Measurements from ENCODE around the gene COL1A2.

COL1A2 gene

DNA sequence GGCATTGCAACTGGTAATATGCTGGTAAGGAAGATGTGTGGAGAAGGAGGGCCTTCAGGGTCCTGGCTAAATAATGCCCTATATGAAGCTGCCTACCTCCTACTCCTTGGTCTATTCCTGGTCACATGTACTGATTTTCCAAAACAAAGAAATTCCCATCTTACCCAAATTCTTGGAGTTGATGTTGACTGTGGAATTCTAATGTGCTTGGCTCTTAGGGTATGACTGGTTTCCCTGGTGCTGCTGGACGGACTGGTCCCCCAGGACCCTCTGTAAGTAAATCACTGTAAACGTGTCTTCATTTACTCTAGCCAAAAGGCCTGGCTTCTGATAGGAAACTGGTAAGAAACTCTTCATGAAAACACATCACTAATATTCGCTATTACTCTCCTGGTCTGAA is 27.0 kb downstream of the COL1A2 start:
- TF ChIP-seq RAD21 (IDR thresholded peaks at IDR 0.05; ENCODE audit: low read depth) (no peak), TCF12 (IDR thresholded peaks at IDR 0.05; ENCODE audit: low read depth) (no peak), TAF1 (IDR thresholded peaks at IDR 0.05; ENCODE audit: low read depth) (no peak), NFIC (IDR thresholded peaks at IDR 0.05) (no peak), ZBTB7A (IDR thresholded peaks at IDR 0.05; ENCODE audit: low read depth) (no peak), EP300 (IDR thresholded peaks at IDR 0.05; ENCODE audit: borderline replicate concordance) (no peak)
- TF ChIP-seq, protein P1, sequence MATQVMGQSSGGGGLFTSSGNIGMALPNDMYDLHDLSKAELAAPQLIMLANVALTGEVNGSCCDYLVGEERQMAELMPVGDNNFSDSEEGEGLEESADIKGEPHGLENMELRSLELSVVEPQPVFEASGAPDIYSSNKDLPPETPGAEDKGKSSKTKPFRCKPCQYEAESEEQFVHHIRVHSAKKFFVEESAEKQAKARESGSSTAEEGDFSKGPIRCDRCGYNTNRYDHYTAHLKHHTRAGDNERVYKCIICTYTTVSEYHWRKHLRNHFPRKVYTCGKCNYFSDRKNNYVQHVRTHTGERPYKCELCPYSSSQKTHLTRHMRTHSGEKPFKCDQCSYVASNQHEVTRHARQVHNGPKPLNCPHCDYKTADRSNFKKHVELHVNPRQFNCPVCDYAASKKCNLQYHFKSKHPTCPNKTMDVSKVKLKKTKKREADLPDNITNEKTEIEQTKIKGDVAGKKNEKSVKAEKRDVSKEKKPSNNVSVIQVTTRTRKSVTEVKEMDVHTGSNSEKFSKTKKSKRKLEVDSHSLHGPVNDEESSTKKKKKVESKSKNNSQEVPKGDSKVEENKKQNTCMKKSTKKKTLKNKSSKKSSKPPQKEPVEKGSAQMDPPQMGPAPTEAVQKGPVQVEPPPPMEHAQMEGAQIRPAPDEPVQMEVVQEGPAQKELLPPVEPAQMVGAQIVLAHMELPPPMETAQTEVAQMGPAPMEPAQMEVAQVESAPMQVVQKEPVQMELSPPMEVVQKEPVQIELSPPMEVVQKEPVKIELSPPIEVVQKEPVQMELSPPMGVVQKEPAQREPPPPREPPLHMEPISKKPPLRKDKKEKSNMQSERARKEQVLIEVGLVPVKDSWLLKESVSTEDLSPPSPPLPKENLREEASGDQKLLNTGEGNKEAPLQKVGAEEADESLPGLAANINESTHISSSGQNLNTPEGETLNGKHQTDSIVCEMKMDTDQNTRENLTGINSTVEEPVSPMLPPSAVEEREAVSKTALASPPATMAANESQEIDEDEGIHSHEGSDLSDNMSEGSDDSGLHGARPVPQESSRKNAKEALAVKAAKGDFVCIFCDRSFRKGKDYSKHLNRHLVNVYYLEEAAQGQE (IDR thresholded peaks at IDR 0.05; ENCODE audit: low read depth), result no peak
- TF ChIP-seq, protein P2, sequence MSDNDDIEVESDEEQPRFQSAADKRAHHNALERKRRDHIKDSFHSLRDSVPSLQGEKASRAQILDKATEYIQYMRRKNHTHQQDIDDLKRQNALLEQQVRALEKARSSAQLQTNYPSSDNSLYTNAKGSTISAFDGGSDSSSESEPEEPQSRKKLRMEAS (IDR thresholded peaks at IDR 0.05), result no peak
- TF ChIP-seq, protein P3, sequence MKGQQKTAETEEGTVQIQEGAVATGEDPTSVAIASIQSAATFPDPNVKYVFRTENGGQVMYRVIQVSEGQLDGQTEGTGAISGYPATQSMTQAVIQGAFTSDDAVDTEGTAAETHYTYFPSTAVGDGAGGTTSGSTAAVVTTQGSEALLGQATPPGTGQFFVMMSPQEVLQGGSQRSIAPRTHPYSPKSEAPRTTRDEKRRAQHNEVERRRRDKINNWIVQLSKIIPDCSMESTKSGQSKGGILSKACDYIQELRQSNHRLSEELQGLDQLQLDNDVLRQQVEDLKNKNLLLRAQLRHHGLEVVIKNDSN (IDR thresholded peaks at IDR 0.05), result no peak

DNA sequence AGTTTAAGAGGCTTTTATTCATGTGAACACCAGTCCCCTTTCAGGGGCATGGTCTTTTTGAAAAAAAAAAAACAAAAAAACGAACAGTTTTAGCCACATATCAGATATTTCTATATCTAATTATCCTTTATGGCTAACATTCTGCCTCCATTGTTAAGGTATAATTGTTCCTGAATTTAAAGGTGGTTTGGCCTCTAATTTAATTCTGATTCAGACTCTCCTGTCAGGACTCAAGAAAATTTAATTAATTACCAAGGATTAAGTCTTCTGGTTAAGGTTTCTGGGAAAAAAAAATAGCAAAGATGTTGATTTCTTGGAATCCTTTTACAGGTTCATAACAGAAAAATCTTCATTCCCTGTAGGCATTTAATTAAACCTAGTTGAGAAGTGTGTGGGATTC is 27.4 kb downstream of the COL1A2 start:
- TF ChIP-seq TEAD4 (IDR thresholded peaks at IDR 0.05) (no peak), ZBTB7A (IDR thresholded peaks at IDR 0.05; ENCODE audit: low read depth) (no peak), FOXM1 (IDR thresholded peaks at IDR 0.05; ENCODE audit: borderline replicate concordance, low read depth) (no peak)
- TF ChIP-seq, protein P2 (IDR thresholded peaks at IDR 0.05), result no peak

DNA sequence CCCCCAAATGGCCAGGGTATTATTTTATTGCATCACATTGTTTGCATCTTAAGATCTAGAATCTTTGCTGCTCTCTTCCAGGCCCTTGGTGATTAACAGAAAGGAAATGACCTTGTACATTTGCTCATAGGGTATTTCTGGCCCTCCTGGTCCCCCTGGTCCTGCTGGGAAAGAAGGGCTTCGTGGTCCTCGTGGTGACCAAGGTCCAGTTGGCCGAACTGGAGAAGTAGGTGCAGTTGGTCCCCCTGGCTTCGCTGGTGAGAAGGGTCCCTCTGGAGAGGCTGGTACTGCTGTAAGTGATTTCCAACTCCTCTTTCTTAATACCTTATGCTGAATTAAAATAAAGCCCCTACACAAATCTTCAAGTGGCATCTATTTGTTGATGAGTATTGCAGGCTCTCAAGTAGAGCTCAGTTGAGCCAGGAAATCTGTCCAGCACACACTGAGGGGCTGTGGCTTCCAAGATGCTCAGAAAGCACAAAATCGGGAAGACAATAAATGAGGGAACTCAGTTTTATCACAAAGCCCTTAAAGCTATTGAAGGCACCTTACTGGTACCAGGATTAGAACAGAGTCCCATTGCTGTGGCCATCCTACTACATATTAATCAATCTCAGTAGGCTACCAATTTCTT is 28.2 kb downstream of the COL1A2 start:
- TF ChIP-seq CREB1 (IDR thresholded peaks at IDR 0.05; ENCODE audit: low read depth) (no peak), FOXM1 (IDR thresholded peaks at IDR 0.05; ENCODE audit: borderline replicate concordance, low read depth) (no peak), CEBPB (IDR thresholded peaks at IDR 0.05) (no peak), ZBTB7A (IDR thresholded peaks at IDR 0.05; ENCODE audit: low read depth) (no peak), EP300 (IDR thresholded peaks at IDR 0.05; ENCODE audit: borderline replicate concordance) (no peak), RAD21 (IDR thresholded peaks at IDR 0.05; ENCODE audit: low read depth) (no peak), YY1 (IDR thresholded peaks at IDR 0.05; ENCODE audit: low read depth) (no peak)
- TF ChIP-seq, protein P1 (IDR thresholded peaks at IDR 0.05; ENCODE audit: low read depth), result no peak

DNA sequence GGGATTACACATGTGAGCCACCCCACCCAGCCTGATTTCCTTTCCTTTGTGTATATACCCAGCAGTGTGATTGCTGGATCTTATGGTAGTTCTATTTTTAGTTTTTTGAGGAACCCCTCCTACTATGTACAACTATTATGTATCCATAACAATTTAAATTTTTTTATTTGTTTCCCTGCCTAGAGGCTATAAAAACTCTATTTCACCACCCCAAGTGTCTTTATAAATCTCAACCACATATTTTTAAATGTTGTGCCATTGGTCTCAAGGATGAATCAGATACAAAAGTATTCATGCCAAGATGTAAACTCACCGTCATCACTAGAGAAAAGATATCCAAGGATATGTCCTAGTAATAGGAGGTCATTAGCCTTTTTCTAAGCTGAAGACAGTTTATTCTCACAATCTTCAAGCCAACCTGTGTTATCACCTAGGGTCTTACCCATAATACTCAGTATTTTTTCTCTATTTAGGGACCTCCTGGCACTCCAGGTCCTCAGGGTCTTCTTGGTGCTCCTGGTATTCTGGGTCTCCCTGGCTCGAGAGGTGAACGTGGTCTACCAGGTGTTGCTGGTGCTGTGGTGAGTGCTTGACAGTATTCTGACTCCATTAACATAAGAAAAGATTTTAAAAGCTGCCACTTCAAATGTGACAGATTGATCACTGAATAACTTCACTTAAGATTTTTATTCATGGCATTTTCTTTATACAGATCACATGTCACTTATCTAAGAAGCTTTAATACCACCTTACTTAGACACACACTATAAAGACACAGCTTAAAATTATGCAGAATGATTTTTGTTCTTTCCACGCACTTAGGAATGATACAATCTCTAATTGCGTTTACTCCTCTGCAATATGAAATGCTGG is 29.4 kb downstream of the COL1A2 start:
- TF ChIP-seq, protein P1 (IDR thresholded peaks at IDR 0.05; ENCODE audit: low read depth), result no peak
- no peak for TF ChIP-seq EGR1 (IDR thresholded peaks at IDR 0.05)
- TF ChIP-seq, protein P3 (IDR thresholded peaks at IDR 0.05), result no peak
- no peak for TF ChIP-seq NFIC (IDR thresholded peaks at IDR 0.05)
- TF ChIP-seq CREB1 (IDR thresholded peaks at IDR 0.05; ENCODE audit: low read depth), result no peak
- TF ChIP-seq, protein P2 (IDR thresholded peaks at IDR 0.05), result no peak
- TF ChIP-seq TEAD4 (IDR thresholded peaks at IDR 0.05), result no peak
- no peak for TF ChIP-seq TCF12 (IDR thresholded peaks at IDR 0.05; ENCODE audit: low read depth)
